ENCODE measurements around the gene OR2T10.
"Not testable (repeated sequence)": the region's sequence is repeated elsewhere in the genome, so short reads cannot be mapped to it uniquely, and the experiment has no call there.

OR2T10 gene

DNA sequence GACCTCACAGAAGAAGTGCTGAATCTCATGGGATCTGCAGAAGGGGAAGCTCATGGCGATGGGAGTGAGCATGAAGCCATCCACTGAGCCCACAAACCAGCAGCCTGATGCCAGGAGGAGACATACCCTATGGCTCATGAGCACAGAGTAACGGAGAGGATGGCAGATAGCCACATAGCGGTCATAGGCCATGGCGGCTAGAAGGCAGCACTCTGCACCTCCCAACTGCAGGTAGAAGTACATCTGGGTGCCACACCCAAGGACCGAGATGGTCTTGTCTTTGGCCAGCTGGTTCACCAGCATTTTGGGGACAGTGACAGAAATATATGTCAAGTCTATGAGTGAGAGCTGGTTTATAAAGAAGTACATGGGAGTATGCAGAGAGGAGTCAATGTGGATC is 4.3 kb downstream of the OR2T10 start:
- POLR2A ChIA-PET (ENCODE audit: low non-redundant PET) = no interaction called here
- TF ChIP-seq, protein P1, sequence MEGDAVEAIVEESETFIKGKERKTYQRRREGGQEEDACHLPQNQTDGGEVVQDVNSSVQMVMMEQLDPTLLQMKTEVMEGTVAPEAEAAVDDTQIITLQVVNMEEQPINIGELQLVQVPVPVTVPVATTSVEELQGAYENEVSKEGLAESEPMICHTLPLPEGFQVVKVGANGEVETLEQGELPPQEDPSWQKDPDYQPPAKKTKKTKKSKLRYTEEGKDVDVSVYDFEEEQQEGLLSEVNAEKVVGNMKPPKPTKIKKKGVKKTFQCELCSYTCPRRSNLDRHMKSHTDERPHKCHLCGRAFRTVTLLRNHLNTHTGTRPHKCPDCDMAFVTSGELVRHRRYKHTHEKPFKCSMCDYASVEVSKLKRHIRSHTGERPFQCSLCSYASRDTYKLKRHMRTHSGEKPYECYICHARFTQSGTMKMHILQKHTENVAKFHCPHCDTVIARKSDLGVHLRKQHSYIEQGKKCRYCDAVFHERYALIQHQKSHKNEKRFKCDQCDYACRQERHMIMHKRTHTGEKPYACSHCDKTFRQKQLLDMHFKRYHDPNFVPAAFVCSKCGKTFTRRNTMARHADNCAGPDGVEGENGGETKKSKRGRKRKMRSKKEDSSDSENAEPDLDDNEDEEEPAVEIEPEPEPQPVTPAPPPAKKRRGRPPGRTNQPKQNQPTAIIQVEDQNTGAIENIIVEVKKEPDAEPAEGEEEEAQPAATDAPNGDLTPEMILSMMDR (conservative IDR thresholded peaks at IDR 0.05; ENCODE audit: low read depth) = no peak
- DNase-seq (ENCODE audit: low spot score) = no peak
- CTCF ChIA-PET = no interaction called here
- no peak overlapping the region for H3K27ac ChIP-seq

DNA sequence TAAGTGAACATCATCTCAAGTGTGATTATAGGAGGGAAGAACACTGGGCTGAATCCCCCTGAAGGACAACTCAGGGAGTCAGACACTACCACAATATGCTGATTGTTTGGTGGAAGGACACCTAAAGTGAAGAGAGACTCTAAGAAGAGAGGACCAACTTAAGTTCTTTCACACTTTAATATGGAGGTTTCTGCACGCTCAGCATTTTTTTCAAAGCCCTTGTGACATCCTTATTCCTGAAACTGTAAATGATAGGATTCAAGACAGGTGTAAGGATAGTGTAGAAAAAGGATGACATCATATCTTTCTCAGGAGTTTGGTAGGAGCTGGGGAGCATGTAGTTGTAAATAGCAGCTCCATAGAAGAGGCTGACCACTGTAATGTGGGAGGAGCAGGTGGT is 4.8 kb downstream of the OR2T10 start:
- DNase-seq (ENCODE audit: low spot score) = no peak
- no peak overlapping the region for H3K27ac ChIP-seq
- ChIA-PET CTCF (no interaction called here), POLR2A (ENCODE audit: low non-redundant PET) (no interaction called here)
- TF ChIP-seq, protein P1 (conservative IDR thresholded peaks at IDR 0.05; ENCODE audit: low read depth) = no peak

- no peak overlapping the region for H3K27ac ChIP-seq
- CTCF ChIA-PET = interaction anchor here (0.7 kb wide), 1 partner anchor 10 kb away, joined by 3 read pairs; no protein-coding TSS in a partner anchor
- no peak for DNase-seq (ENCODE audit: low spot score)
- TF ChIP-seq, protein P1 (conservative IDR thresholded peaks at IDR 0.05; ENCODE audit: low read depth) = no peak
- POLR2A ChIA-PET (ENCODE audit: low non-redundant PET) = no interaction called here
These were observed 7.4 kb downstream of the OR2T10 start for GRCh38 chr1:248590055-248590454.

- H3K27ac ChIP-seq = no peak overlapping the region
- TF ChIP-seq, protein P1 (conservative IDR thresholded peaks at IDR 0.05; ENCODE audit: low read depth) = no peak
- ChIA-PET POLR2A (ENCODE audit: low non-redundant PET) (no interaction called here), CTCF (no interaction called here)
- no peak for DNase-seq (ENCODE audit: low spot score)
These were observed 8.2 kb downstream of the OR2T10 start for GRCh38 chr1:248589334-248589733.

- no peak overlapping the region for H3K27ac ChIP-seq
- POLR2A ChIA-PET (ENCODE audit: low non-redundant PET) = no interaction called here
- DNase-seq (ENCODE audit: low spot score) = no peak
- CTCF ChIA-PET = no interaction called here
- TF ChIP-seq, protein P1 (conservative IDR thresholded peaks at IDR 0.05; ENCODE audit: low read depth) = no peak
These were observed 12.2 kb downstream of the OR2T10 start for GRCh38 chr1:248585266-248585665.

DNA sequence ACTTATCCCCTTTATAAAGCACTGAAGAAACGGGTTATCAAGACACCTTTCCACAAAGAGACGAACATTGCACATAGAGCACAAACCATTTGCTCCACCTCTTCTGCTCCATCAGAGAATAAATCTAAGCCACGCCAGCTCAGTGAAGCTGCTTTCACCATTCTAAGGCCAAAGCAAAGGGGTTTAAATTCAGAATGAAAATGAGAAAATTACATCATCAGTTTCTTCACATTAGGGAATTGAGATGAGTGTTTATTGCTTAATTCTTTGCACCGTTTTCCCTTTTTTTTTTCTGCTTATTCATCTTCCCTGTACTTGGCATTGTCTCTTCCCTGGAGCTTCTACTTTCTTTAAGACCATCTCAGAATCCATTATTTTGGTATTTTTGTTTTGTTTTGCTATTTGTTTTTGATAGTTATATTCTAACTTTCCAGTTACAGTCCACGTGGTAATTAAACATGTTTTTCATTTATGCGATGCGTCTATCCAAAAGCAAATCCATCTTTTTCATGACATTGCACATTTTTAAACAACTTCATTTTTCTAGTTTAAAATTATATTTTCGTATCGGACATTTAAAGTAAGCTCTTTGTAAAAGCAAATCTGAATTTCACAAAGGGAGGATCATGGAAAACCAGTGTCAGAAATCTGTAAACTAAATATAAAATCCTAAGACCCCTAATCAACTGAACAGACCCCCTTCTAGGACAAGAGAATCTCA is 21.1 kb downstream of the OR2T10 start:
- CTCF ChIA-PET = interaction anchor here (0.9 kb wide), 1 partner anchor 166 kb away, joined by 3 read pairs; no protein-coding TSS in a partner anchor
- TF ChIP-seq, protein P1 (conservative IDR thresholded peaks at IDR 0.05; ENCODE audit: low read depth) = no peak
- DNase-seq (ENCODE audit: low spot score) = no peak
- POLR2A ChIA-PET (ENCODE audit: low non-redundant PET) = no interaction called here
- no peak overlapping the region for H3K27ac ChIP-seq

DNA sequence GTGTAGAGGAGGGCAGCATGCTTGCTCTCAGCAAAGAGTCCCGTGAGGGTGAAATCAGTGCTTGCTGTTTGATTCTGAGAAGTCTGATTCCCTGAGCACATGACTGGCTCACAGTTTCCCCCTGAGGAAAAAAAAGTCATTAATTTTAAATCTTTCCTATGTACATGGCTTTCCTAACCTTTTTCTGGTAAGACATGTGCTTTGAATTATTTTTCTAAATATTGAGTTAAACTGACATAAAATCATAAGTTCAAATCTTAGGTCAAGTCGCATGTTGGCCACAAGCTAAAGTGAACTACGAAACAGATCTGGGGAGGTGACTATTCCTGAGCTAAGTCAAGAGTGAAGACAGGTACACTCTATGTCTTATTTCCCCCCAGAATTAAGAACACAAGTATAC is 22.8 kb downstream of the OR2T10 start, which contains the start of gene OR2T34:
TSS of gene OR2T34 (minus strand) at position 101 of the 400 bp plus-strand sequence. CDS start at position 101, 0 bp downstream.
- POLR2A ChIA-PET (ENCODE audit: low non-redundant PET); DNase-seq (ENCODE audit: low spot score); CTCF ChIA-PET; H3K27ac ChIP-seq: not testable (repeated sequence)

GRCh38 chr1:248573856-248574255 is 23.6 kb downstream of the OR2T10 start:
- H3K27ac ChIP-seq; CTCF ChIA-PET; POLR2A ChIA-PET (ENCODE audit: low non-redundant PET); DNase-seq (ENCODE audit: low spot score): not testable (repeated sequence)

GRCh38 chr1:248572049-248572448 is 25.5 kb downstream of the OR2T10 start:
- DNase-seq (ENCODE audit: low spot score); CTCF ChIA-PET; POLR2A ChIA-PET (ENCODE audit: low non-redundant PET); H3K27ac ChIP-seq: not testable (repeated sequence)

DNA sequence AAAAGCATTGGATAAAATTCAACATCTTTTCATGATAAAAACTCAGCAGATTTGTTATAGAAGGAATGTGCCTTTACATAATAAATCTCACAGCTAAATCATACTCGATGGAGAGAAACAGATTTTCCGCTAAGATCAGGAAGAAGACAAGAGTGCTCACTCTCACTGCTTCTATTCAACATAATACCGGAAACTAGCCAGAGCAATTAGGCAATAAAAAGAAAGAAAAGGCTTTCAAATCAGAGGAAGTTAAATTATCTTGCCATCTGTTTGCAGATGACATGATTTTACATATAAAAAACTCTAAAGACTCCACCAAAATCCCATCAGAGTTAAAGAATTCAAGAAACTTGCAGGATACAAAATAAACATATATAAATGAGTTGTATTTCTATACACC is 26.7 kb downstream of the OR2T10 start:
- POLR2A ChIA-PET (ENCODE audit: low non-redundant PET); DNase-seq (ENCODE audit: low spot score); H3K27ac ChIP-seq; CTCF ChIA-PET: not testable (repeated sequence)

DNA sequence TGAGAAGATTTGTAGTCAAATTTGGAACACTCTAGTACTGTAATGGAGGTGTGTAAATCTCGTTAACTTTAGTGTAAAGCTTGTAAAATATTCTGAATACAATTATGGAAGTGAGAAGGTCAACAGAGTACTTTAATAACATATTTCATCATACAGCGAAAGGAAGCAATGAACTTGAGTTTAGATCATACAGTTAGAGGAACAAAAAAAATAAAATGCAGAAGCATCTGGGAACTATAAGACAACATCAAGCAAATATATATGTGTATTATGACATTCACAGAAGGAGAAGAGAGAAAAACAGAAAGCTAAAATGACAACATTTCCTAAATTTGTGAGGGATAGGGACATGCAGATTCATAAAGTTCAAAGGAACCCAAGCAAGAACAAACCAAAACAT is 28.5 kb downstream of the OR2T10 start:
- POLR2A ChIA-PET (ENCODE audit: low non-redundant PET); CTCF ChIA-PET; H3K27ac ChIP-seq; DNase-seq (ENCODE audit: low spot score): not testable (repeated sequence)
